22Rv1 (cell line): ENCODE data around the gene GYPE.
"Not testable (repeated sequence)": the region's sequence is repeated elsewhere in the genome, so short reads cannot be mapped to it uniquely, and the experiment has no call there.

Experiments
- CTCF ChIP-seq: fragments of 450-650 bp; IDR thresholded peaks from 2 replicates; pipeline ENCODE4 v1.5.1; 2017; ENCODE audit warnings: mild to moderate bottlenecking
- ZFX ChIP-seq: fragments of 450-650 bp; IDR thresholded peaks from 2 replicates; pipeline ENCODE4 v1.6.1; 2017; ENCODE audit warnings: antibody characterized with exemption, borderline replicate concordance

GRCh38 chr4:143849296-143849695, 56.1 kb downstream of the GYPE start:
- not testable (repeated sequence) for TF ChIP-seq CTCF, ZFX
